Measurements from ENCODE around the gene ZCCHC7. TPM values are rescaled to one million over a fixed set of nuclear protein-coding genes. Genes with fewer than 3 reads are reported as not detected.

Gene ZCCHC7
- total RNA-seq, 1 donor from 2014 or later: 26.9 TPM

DNA sequence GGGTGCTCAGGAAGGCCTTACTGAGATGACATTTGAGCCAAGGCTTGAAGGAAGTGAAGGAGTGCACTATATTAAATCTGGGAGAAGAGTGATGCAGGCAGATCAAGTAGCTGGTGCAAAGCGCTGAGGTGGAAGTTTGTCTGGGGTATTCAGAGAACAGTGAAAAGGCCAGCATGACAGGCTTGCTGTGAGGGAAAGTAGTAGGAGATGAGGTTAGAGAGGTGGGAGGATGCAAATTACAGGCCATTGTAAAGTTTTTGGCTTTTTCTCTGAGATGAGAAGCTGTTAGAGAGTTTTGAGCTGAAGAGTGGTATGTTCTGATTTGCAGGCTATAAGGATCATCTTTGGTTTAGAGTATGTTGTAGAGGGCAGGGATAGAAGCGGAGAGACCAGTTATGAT, 221.3 kb downstream of the ZCCHC7 start:
- FAIRE-seq (no peak), DNase-seq (ENCODE audit: low read depth) (no peak)
- Histone ChIP-seq H3K36me3 (ENCODE audit: control insufficient read depth, insufficient read depth, low read length) (no peaks in the 10 kb centered on the region), H3K4me3 (ENCODE audit: low read depth, low read length) (no peak overlapping the region), H3K27me3 (ENCODE audit: control insufficient read depth, insufficient read depth, low read length) (no peaks in the 10 kb centered on the region)
- TF ChIP-seq, protein P1, sequence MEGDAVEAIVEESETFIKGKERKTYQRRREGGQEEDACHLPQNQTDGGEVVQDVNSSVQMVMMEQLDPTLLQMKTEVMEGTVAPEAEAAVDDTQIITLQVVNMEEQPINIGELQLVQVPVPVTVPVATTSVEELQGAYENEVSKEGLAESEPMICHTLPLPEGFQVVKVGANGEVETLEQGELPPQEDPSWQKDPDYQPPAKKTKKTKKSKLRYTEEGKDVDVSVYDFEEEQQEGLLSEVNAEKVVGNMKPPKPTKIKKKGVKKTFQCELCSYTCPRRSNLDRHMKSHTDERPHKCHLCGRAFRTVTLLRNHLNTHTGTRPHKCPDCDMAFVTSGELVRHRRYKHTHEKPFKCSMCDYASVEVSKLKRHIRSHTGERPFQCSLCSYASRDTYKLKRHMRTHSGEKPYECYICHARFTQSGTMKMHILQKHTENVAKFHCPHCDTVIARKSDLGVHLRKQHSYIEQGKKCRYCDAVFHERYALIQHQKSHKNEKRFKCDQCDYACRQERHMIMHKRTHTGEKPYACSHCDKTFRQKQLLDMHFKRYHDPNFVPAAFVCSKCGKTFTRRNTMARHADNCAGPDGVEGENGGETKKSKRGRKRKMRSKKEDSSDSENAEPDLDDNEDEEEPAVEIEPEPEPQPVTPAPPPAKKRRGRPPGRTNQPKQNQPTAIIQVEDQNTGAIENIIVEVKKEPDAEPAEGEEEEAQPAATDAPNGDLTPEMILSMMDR (IDR thresholded peaks at IDR 0.05; ENCODE audit: insufficient read depth, low read length, severe bottlenecking): no peak

DNA sequence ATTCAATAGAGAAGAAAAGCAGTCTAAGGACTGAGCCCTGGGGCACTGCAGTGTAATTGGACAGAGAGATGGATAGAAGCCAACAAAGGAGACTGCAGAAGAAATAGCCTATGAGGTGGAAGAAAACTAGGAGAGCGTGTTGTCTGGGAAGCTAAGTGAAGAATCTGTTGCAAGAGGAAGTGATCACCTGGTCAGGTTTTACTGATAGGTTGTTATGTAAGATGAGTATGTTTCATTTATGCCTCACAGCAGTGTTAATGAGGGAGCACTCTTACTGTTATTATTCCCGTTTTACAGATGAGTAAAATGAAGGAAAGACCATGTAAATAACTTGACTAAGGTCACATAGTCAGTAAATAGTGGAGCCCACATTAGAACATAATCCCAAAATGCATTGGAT, 222.1 kb downstream of the ZCCHC7 start:
- DNase-seq (ENCODE audit: low read depth): peak; percentile 15
- Histone ChIP-seq H3K36me3 (ENCODE audit: control insufficient read depth, insufficient read depth, low read length) (no peaks in the 10 kb centered on the region), H3K4me3 (ENCODE audit: low read depth, low read length) (no peak overlapping the region), H3K27me3 (ENCODE audit: control insufficient read depth, insufficient read depth, low read length) (no peaks in the 10 kb centered on the region)
- FAIRE-seq: peak; percentile 28
- TF ChIP-seq, protein P1 (IDR thresholded peaks at IDR 0.05; ENCODE audit: insufficient read depth, low read length, severe bottlenecking): no peak

DNA sequence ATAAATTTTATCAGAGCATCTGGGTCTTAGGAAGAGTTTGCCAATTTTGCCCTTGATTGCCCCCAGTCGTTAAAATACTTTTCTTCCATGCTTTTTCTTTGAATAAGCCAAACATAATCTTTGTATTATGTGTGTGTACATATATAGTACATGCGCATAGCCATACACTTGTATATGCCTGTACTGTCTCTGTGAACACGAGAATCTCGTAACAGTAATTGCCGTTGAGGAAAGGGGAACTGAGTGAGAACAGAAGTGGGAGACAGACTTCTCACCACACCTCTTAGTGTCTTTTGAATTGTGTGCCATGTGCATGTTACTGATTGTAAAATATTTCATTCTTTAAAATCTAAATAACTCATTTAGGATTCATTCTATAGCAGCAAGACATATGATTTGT, 222.5 kb downstream of the ZCCHC7 start:
- FAIRE-seq: no peak
- TF ChIP-seq, protein P1 (IDR thresholded peaks at IDR 0.05; ENCODE audit: insufficient read depth, low read length, severe bottlenecking): no peak
- no peaks in the 10 kb centered on the region for H3K27me3 ChIP-seq (ENCODE audit: control insufficient read depth, insufficient read depth, low read length)
- no peak for DNase-seq (ENCODE audit: low read depth)
- no peak overlapping the region for H3K4me3 ChIP-seq (ENCODE audit: low read depth, low read length)
- H3K36me3 ChIP-seq (ENCODE audit: control insufficient read depth, insufficient read depth, low read length): no peaks in the 10 kb centered on the region

- DNase-seq (ENCODE audit: low read depth): no peak
- Histone ChIP-seq H3K27me3 (ENCODE audit: control insufficient read depth, insufficient read depth, low read length) (no peaks in the 10 kb centered on the region), H3K4me3 (ENCODE audit: low read depth, low read length) (no peak overlapping the region), H3K36me3 (ENCODE audit: control insufficient read depth, insufficient read depth, low read length) (no peaks in the 10 kb centered on the region)
- FAIRE-seq: no peak
- TF ChIP-seq, protein P1 (IDR thresholded peaks at IDR 0.05; ENCODE audit: insufficient read depth, low read length, severe bottlenecking): no peak
Measured at GRCh38 chr9:37343724-37344123, 223.3 kb downstream of the ZCCHC7 start.

DNA sequence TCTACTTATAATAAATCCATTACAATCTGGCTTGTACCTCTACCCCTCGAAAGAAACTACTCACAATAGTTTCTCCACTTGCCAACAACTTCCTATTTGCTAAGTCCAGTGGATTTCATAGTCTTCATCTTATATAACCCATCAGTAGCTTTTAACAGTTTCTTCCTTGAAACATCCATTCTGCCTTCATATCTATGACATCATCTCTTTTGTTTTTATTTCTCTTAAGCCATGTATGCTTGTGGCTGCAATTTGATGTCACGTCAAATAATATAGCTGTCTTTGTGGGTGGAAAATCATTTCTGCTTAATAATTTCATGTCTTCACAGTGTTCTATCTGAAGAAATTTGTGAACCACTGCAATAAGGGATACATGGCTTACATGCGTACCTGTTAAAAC, 224.7 kb downstream of the ZCCHC7 start:
- no peak overlapping the region for H3K4me3 ChIP-seq (ENCODE audit: low read depth, low read length)
- FAIRE-seq (no peak), DNase-seq (ENCODE audit: low read depth) (no peak)
- TF ChIP-seq, protein P1 (IDR thresholded peaks at IDR 0.05; ENCODE audit: insufficient read depth, low read length, severe bottlenecking): no peak
- H3K36me3 ChIP-seq (ENCODE audit: control insufficient read depth, insufficient read depth, low read length): no peaks in the 10 kb centered on the region
- H3K27me3 ChIP-seq (ENCODE audit: control insufficient read depth, insufficient read depth, low read length): no peaks in the 10 kb centered on the region

- TF ChIP-seq, protein P1 (IDR thresholded peaks at IDR 0.05; ENCODE audit: insufficient read depth, low read length, severe bottlenecking): no peak
- no peak overlapping the region for H3K4me3 ChIP-seq (ENCODE audit: low read depth, low read length)
- DNase-seq (ENCODE audit: low read depth) (no peak), FAIRE-seq (no peak)
- no peaks in the 10 kb centered on the region for H3K27me3 ChIP-seq (ENCODE audit: control insufficient read depth, insufficient read depth, low read length)
- no peaks in the 10 kb centered on the region for H3K36me3 ChIP-seq (ENCODE audit: control insufficient read depth, insufficient read depth, low read length)
Measured at GRCh38 chr9:37348917-37349316, 228.5 kb downstream of the ZCCHC7 start.
